Embryonic facial prominence (tissue), 1 donor: ENCODE results near the gene DUOX1.

Experiments
- DNase-seq: peaks from one replicate; pipeline ENCODE4 v3.0.0-alpha.2; 2016; ENCODE audit errors: extremely low spot score

DUOX1 gene

GRCh38 chr15:45106002-45106790, 23.6 kb upstream of the DUOX1 start:
- DNase-seq = no peak

- DNase-seq = no peak
Observed at GRCh38 chr15:45107941-45108630, 21.7 kb upstream of the DUOX1 start.

GRCh38 chr15:45110256-45110820, 19.5 kb upstream of the DUOX1 start:
- no peak for DNase-seq

- no peak for DNase-seq
Observed at GRCh38 chr15:45111390-45112142, 18.2 kb upstream of the DUOX1 start.

GRCh38 chr15:45112143-45112590, 17.6 kb upstream of the DUOX1 start:
- no peak for DNase-seq

GRCh38 chr15:45112591-45113379, 17.0 kb upstream of the DUOX1 start:
- DNase-seq = no peak

GRCh38 chr15:45113380-45113990, 16.3 kb upstream of the DUOX1 start:
- DNase-seq = no peak

- no peak for DNase-seq
Observed at GRCh38 chr15:45114076-45114750, 15.6 kb upstream of the DUOX1 start, which contains the start of the genes DUOX2 and DUOXA2. TSS of gene DUOX2 (minus strand) at chr15:45114172. CDS start at chr15:45113411, 761 bp downstream. TSS of gene DUOXA2 (plus strand) at chr15:45114326. CDS start at chr15:45114606, 280 bp downstream.

GRCh38 chr15:45114751-45115085, 15.1 kb upstream of the DUOX1 start:
- DNase-seq = no peak

- no peak for DNase-seq
Observed at GRCh38 chr15:45115312-45115820, 14.4 kb upstream of the DUOX1 start.

GRCh38 chr15:45116006-45116481, 13.8 kb upstream of the DUOX1 start:
- DNase-seq = no peak

GRCh38 chr15:45116482-45117307, 13.1 kb upstream of the DUOX1 start:
- DNase-seq = no peak

- DNase-seq = no peak
Observed at GRCh38 chr15:45117308-45118130, 12.3 kb upstream of the DUOX1 start.

GRCh38 chr15:45118131-45118588, 11.6 kb upstream of the DUOX1 start:
- peak; percentile 88 for DNase-seq

GRCh38 chr15:45118996-45119395, 10.8 kb upstream of the DUOX1 start:
- no peak for DNase-seq

GRCh38 chr15:45120081-45120972, 9.5 kb upstream of the DUOX1 start:
- DNase-seq = no peak

- DNase-seq = no peak
Observed at GRCh38 chr15:45121020-45121419, 8.8 kb upstream of the DUOX1 start.
